H1 (cell line): ENCODE data around the gene CSRNP3. TPM values are rescaled to one million over a fixed set of nuclear protein-coding genes. Genes with fewer than 3 reads are reported as not detected.

Source experiments
- CTCF ChIA-PET: fragments of 300-600 bp; sonication (Branson Sonifier 250); formaldehyde crosslinking; loops from one replicate; lab custom pipeline; 2021; ENCODE audit not compliant: partially characterized antibody; lab: Charles Lee
- POLR2A ChIA-PET: fragments of 300-600 bp; sonication (Branson Sonifier 250); formaldehyde crosslinking; loops from one replicate; lab custom pipeline; 2021; ENCODE audit warnings: inconsistent platforms; ENCODE audit not compliant: partially characterized antibody; lab: Charles Lee
- DNase-seq, 2 experiments: peaks; one replicate each; pipeline versions ENCODE4 v3.0.0 to v3.0.0-alpha.2; 2010 to 2022; ENCODE audit warnings: low spot score in 2 of 2, low read depth in 1 of 2, mixed read lengths in 1 of 2
- FAIRE-seq: peaks from 2 replicates; lab custom pipeline; 2011; peaks lifted over from hg19 to GRCh38; lab: Jason Lieb, UNC
- H2AFZ ChIP-seq: 2 replicates; pipeline ENCODE4 v1.8.1; 2012; ENCODE audit warnings: low read length, inconsistent platforms
- H2AK5ac ChIP-seq: 2 replicates; pipeline ENCODE4 v1.6.1; 2013; ENCODE audit warnings: low read depth, low read length
- H2BK120ac ChIP-seq: replicated peaks from 2 replicates; pipeline ENCODE3; 2013; ENCODE audit warnings: low read depth, low read length, inconsistent platforms
- H2BK12ac ChIP-seq: 2 replicates; pipeline ENCODE4 v1.6.1; 2013; ENCODE audit warnings: low read depth, low read length
- H2BK15ac ChIP-seq: 2 replicates; pipeline ENCODE4 v1.6.1; 2013; ENCODE audit warnings: low read length
- H2BK20ac ChIP-seq: 2 replicates; pipeline ENCODE4 v1.6.1; 2013; ENCODE audit warnings: low read length
- H2BK5ac ChIP-seq: 2 replicates; pipeline ENCODE4 v1.6.1; 2013; ENCODE audit warnings: low read depth, low read length
- H3K14ac ChIP-seq: 2 replicates; pipeline ENCODE4 v1.6.1; 2013; ENCODE audit warnings: inconsistent platforms; ENCODE audit not compliant: insufficient read length
- H3K18ac ChIP-seq: 2 replicates; pipeline ENCODE4 v1.6.1; 2013; ENCODE audit warnings: low read length; ENCODE audit errors: extremely low read depth
- H3K23ac ChIP-seq: 2 replicates; pipeline ENCODE4 v1.6.1; 2013; ENCODE audit warnings: inconsistent platforms; ENCODE audit not compliant: insufficient read length
- H3K23me2 ChIP-seq: 2 replicates; pipeline ENCODE4 v1.6.1; 2013; ENCODE audit warnings: low read depth, low read length
- H3K27ac ChIP-seq: 2 replicates; pipeline ENCODE4 v1.6.1; 2011; ENCODE audit warnings: low read depth, low read length, inconsistent platforms
- H3K27me3 ChIP-seq, 4 experiments: replicated peaks in 1 of 4; 1 replicate in 1 of 4; 2 replicates in 3 of 4; pipeline versions ENCODE4 v1.6.1 to v1.8.1; 2011 to 2013; ENCODE audit warnings: low read length in 3 of 4, mild to moderate bottlenecking in 3 of 4, inconsistent platforms in 2 of 4, mixed read lengths in 2 of 4, moderate library complexity in 1 of 4; ENCODE audit not compliant: control insufficient read depth in 3 of 4, insufficient read depth in 3 of 4; ENCODE audit errors: extremely low read depth in 1 of 4
- H3K36me3 ChIP-seq, 4 experiments: 2 replicates each; pipeline versions ENCODE4 v1.6.1 to v1.8.1; 2011 to 2013; ENCODE audit warnings: mild to moderate bottlenecking in 4 of 4, low read length in 3 of 4, moderate library complexity in 2 of 4, control low read depth in 1 of 4, inconsistent platforms in 1 of 4; ENCODE audit not compliant: insufficient read depth in 4 of 4, control insufficient read depth in 2 of 4
- H3K4ac ChIP-seq: replicated peaks from 2 replicates; pipeline ENCODE3; 2013; ENCODE audit warnings: low read length, low read depth, mixed read lengths, inconsistent platforms; ENCODE audit not compliant: insufficient read length
- H3K4me1 ChIP-seq, 4 experiments: replicated peaks in 1 of 4; 1 replicate in 1 of 4; 2 replicates in 3 of 4; pipeline versions ENCODE4 v1.6.1 to v1.8.1; 2011 to 2013; ENCODE audit warnings: low read length in 3 of 4, inconsistent platforms in 2 of 4, mixed read lengths in 1 of 4; ENCODE audit not compliant: insufficient read depth in 4 of 4, control insufficient read depth in 3 of 4
- H3K4me2 ChIP-seq, 2 experiments: 2 replicates each; pipeline versions ENCODE4 v1.6.1 to v1.8.1; 2011 to 2013; ENCODE audit warnings: low read depth in 2 of 2, low read length in 2 of 2, control low read depth in 1 of 2, inconsistent platforms in 1 of 2, mild to moderate bottlenecking in 1 of 2; ENCODE audit not compliant: insufficient read depth in 1 of 2
- H3K4me3 ChIP-seq, 4 experiments: fragments of 200-600, 300-600 bp in 1 of 4; sonication (generic), shearing (Covaris generic), sonication (Bioruptor Twin) in 1 of 4; 2 replicates each; pipeline versions ENCODE4 v1.5.1 to v1.8.1; 2011 to 2016; ENCODE audit warnings: low read length in 4 of 4, low read depth in 3 of 4, control low read depth in 2 of 4, inconsistent platforms in 2 of 4, mild to moderate bottlenecking in 2 of 4, mixed read lengths in 1 of 4, moderate library complexity in 1 of 4; ENCODE audit not compliant: insufficient read depth in 2 of 4; ENCODE audit errors: extremely low read depth in 1 of 4
- H3K56ac ChIP-seq: replicated peaks from 2 replicates; pipeline ENCODE3; 2013; ENCODE audit warnings: low read depth, mild to moderate bottlenecking, mixed read lengths, low read length, inconsistent platforms; ENCODE audit not compliant: insufficient read length
- H3K79me1 ChIP-seq: 2 replicates; pipeline ENCODE4 v1.6.1; 2013; ENCODE audit warnings: low read depth, low read length, control low read depth
- H3K79me2 ChIP-seq, 2 experiments: 2 replicates each; pipeline versions ENCODE4 v1.6.1 to v1.8.1; 2012 to 2013; ENCODE audit warnings: low read length in 2 of 2, mild to moderate bottlenecking in 2 of 2, inconsistent platforms in 1 of 2; ENCODE audit not compliant: insufficient read depth in 2 of 2, control insufficient read depth in 1 of 2
- H3K9ac ChIP-seq, 4 experiments: replicated peaks in 1 of 4; 1 replicate in 1 of 4; 2 replicates in 3 of 4; pipeline versions ENCODE4 v1.6.1 to v1.8.1; 2011 to 2013; ENCODE audit warnings: low read depth in 3 of 4, low read length in 3 of 4, control low read depth in 2 of 4, mild to moderate bottlenecking in 2 of 4, moderate library complexity in 2 of 4, inconsistent platforms in 1 of 4; ENCODE audit errors: extremely low read depth in 1 of 4
- H3K9me3 ChIP-seq, 2 experiments: 2 replicates each; pipeline versions ENCODE4 v1.6.1 to v1.8.1; 2012 to 2013; ENCODE audit warnings: mild to moderate bottlenecking in 2 of 2, moderate library complexity in 2 of 2, control low read depth in 1 of 2, inconsistent platforms in 1 of 2, low read depth in 1 of 2, low read length in 1 of 2, mixed read lengths in 1 of 2; ENCODE audit not compliant: insufficient read depth in 2 of 2
- H4K20me1 ChIP-seq, 2 experiments: replicated peaks in 1 of 2; 2 replicates each; pipeline versions ENCODE3 to v1.8.1; 2011 to 2013; ENCODE audit warnings: inconsistent platforms in 2 of 2, low read length in 2 of 2, mild to moderate bottlenecking in 1 of 2; ENCODE audit not compliant: insufficient read depth in 2 of 2, control insufficient read depth in 1 of 2
- H4K5ac ChIP-seq: 2 replicates; pipeline ENCODE4 v1.6.1; 2013; ENCODE audit warnings: low read length, low read depth, mixed read lengths, inconsistent platforms; ENCODE audit not compliant: insufficient read length
- H4K8ac ChIP-seq: 2 replicates; pipeline ENCODE4 v1.8.0; 2013; ENCODE audit warnings: mild to moderate bottlenecking, moderate library complexity, low read length, inconsistent platforms; ENCODE audit not compliant: insufficient read depth; ENCODE audit errors: extremely low read depth
- H4K91ac ChIP-seq: replicated peaks from 2 replicates; pipeline ENCODE3; 2013; ENCODE audit warnings: low read length, mixed read lengths, inconsistent platforms; ENCODE audit not compliant: insufficient read length
- CBX8 ChIP-seq: fragments of 300-800, 300-1000 bp; sonication (generic); IDR thresholded peaks from 2 replicates; pipeline ENCODE4 v1.7.1; 2016; ENCODE audit warnings: low read depth, low read length, borderline replicate concordance
- EZH2 ChIP-seq: fragments of 200-600 bp; sonication (generic); IDR thresholded peaks from 2 replicates; pipeline ENCODE4 v1.7.1; 2012; ENCODE audit warnings: low read depth, mild to moderate bottlenecking, moderate library complexity, low read length, inconsistent platforms; ENCODE audit not compliant: severe bottlenecking
- SIN3A ChIP-seq, 2 experiments: IDR thresholded peaks in 1 of 2; conservative IDR thresholded peaks in 1 of 2; 2 replicates each; pipeline ENCODE4 v1.6.1; 2011 to 2012; ENCODE audit warnings: low read length in 2 of 2, improper control_type of control experiment in 1 of 2, low read depth in 1 of 2, mild to moderate bottlenecking in 1 of 2
- WGBS, 2 experiments: shearing (Covaris generic) in 1 of 2; methylation state at CpG; one replicate each; pipeline versions ENCODE4 v1.1.6 to v1.1.7; 2013 to 2015; ENCODE audit warnings: low lambda C conversion rate in 2 of 2, mixed read lengths in 2 of 2, inconsistent platforms in 1 of 2, low coverage in 1 of 2, missing lambda C conversion rate in 1 of 2; ENCODE audit not compliant: insufficient replicate concordance in 2 of 2, insufficient coverage in 1 of 2, insufficient read length in 1 of 2; ENCODE audit errors: extremely low coverage in 1 of 2, missing lambda C conversion rate in 1 of 2; 5-methylcytosine and 5-hydroxymethylcytosine counted together
- polyA plus RNA-seq, 7 experiments: library from polyadenylated mRNA; depleted of rRNA in 3 of 7; stranded (reverse) in 5 of 7; unstranded in 2 of 7; fragments of >200 nt in 5 of 7; fragments of 200-250 nt in 2 of 7; gene quantifications; 1 replicate in 5 of 7; 2 replicates in 1 of 7; 4 replicates in 1 of 7; pipeline versions ENCODE4 v1.2.1 to v1.2.3, GENCODE V29; 2011 to 2013; ENCODE audit warnings: missing spikeins in 2 of 7, mixed read lengths in 2 of 7
- total RNA-seq: library from RNA; stranded (reverse); fragmentation: NEBNext Ultra II Directional; extraction: Animal tissue kit (Norgen Biotek cat#: 25700); gene quantifications from 2 replicates; pipeline ENCODE4 v1.2.1, GENCODE V29; 2021

The CSRNP3 gene
- total and polyA plus RNA-seq, 2 of the 8 experiments (the other 6 are each of a cell fraction or from before 2014, with no cell fraction given) = 1.3 to 6.5 TPM

DNA sequence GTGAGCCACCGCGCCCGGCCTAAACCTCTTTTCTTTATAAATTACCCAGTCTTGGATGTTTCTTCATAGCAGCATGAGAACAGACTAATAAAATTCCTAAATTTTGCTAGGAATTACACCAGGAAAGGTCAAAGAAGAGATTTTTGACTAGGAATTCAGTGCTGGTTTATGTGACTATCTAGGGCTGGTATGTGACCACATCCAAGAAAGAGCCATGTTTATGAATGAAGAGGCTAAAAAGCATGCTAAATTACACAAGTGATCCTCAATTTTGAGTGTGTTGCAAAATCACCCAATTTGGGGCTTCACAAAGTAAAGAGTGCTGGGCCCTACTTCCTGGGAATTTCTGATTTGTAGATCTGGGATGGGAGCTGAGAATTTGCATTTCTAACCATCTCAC is 123.6 kb downstream of the CSRNP3 start:
- Histone ChIP-seq H2BK120ac (no peak overlapping the region), H3K79me2 (no peaks in the 10 kb centered on the region), H3K79me1 (no peaks in the 10 kb centered on the region), H2BK5ac (no peak overlapping the region), H3K14ac (no peak overlapping the region), H2AK5ac (no peak overlapping the region), H3K4me1 (no peaks in the 10 kb centered on the region), H2BK12ac (no peak overlapping the region), H4K20me1 (no peaks in the 10 kb centered on the region), H3K27me3 (no peaks in the 10 kb centered on the region), H3K23me2 (no peaks in the 10 kb centered on the region), H4K8ac (no peak overlapping the region), H3K9me3 (peaks cover 12 to 16% of the 10 kb centered on the region in 2 experiments; a peak in 3 of 4 replicates), H2BK20ac (no peak overlapping the region), H2AFZ (no peak overlapping the region), H3K56ac (no peak overlapping the region), H3K36me3 (peaks cover 0 to 6% (median 2%) of the 10 kb centered on the region in 4 experiments; a peak in 2 of 8 replicates), H3K4ac (no peak overlapping the region), H4K91ac (no peak overlapping the region), H2BK15ac (no peak overlapping the region), H3K4me3 (no peak overlapping the region), H3K23ac (no peak overlapping the region), H3K18ac (no peak overlapping the region), H3K9ac (no peak overlapping the region), H4K5ac (no peak overlapping the region), H3K27ac (no peak overlapping the region), H3K4me2 (no peak overlapping the region)
- FAIRE-seq = no peak
- DNase-seq = no peak
- ChIA-PET CTCF (no interaction called here), POLR2A (no interaction called here)
- WGBS, 2 experiments = 100% methylated on average over 3 of the region's 3 CpGs; no CpG with 5 or more reads in 1 of the 2 experiments
- TF ChIP-seq CBX8 (no peak), SIN3A (conservative IDR thresholded peaks at IDR 0.05 in 1 of 2, IDR thresholded peaks at IDR 0.05 in 1 of 2; ENCODE audit: low read depth in 1 of 2, low read length in 2 of 2) (no peak), EZH2 (no peak)
